SK-N-SH treated with all-trans-retinoic acid at 6 μM for 48 hours (cell line): Measurements from ENCODE around the gene IQGAP3.

Experiments
- ATAC-seq: fragments of 200-7000 bp; cut with Tn5 transposase; 3 replicates; pipeline ENCODE4 v1.9.1; 2020; ENCODE audit warnings: mild to moderate bottlenecking, moderate library complexity
- ARNTL ChIP-seq: fragments of 450-650 bp; formaldehyde crosslinking; IDR thresholded peaks from 2 replicates; pipeline ENCODE4 v1.5.0; 2020; ENCODE audit warnings: low read depth, mild to moderate bottlenecking, moderate library complexity, borderline replicate concordance
- BACH2 ChIP-seq: fragments of 250-450 bp; sonication (Bioruptor Pico); IDR thresholded peaks from 2 replicates; pipeline ENCODE4 v1.9.0; 2021; ENCODE audit warnings: mild to moderate bottlenecking, borderline replicate concordance
- CSDC2 ChIP-seq: fragments of 250-450 bp; sonication (Bioruptor Pico); IDR thresholded peaks from 2 replicates; pipeline ENCODE4 v1.5.0; 2020; ENCODE audit warnings: mild to moderate bottlenecking, moderate library complexity
- ESRRG ChIP-seq: fragments of 250-450 bp; sonication (Bioruptor Pico); IDR thresholded peaks from 2 replicates; pipeline ENCODE4 v1.6.1; 2021; ENCODE audit warnings: mild to moderate bottlenecking
- GLIS3 ChIP-seq: fragments of 250-450 bp; sonication (Bioruptor Pico); IDR thresholded peaks from 2 replicates; pipeline ENCODE4 v1.5.0; 2020; ENCODE audit warnings: mild to moderate bottlenecking, moderate library complexity
- ISL1 ChIP-seq: fragments of 250-450 bp; sonication (Bioruptor Pico); IDR thresholded peaks from 2 replicates; pipeline ENCODE4 v2.1.2; 2022; ENCODE audit warnings: mild to moderate bottlenecking, moderate library complexity
- OSR1 ChIP-seq: fragments of 250-450 bp; sonication (Bioruptor Pico); IDR thresholded peaks from 2 replicates; pipeline ENCODE4 v1.8.0; 2022; ENCODE audit warnings: moderate library complexity, mild to moderate bottlenecking, inconsistent platforms
- PPARA ChIP-seq: fragments of 250-450 bp; sonication (Bioruptor Pico); IDR thresholded peaks from 2 replicates; pipeline ENCODE4 v1.5.0; 2020; ENCODE audit warnings: mild to moderate bottlenecking, borderline replicate concordance
- RARB ChIP-seq: fragments of 250-450 bp; sonication (Bioruptor Pico); IDR thresholded peaks from 2 replicates; pipeline ENCODE4 v1.8.0; 2021; ENCODE audit warnings: mild to moderate bottlenecking, moderate library complexity
- SNAI2 ChIP-seq: fragments of 250-450 bp; sonication (Bioruptor Pico); IDR thresholded peaks from 2 replicates; pipeline ENCODE4 v1.5.0; 2020; ENCODE audit warnings: mild to moderate bottlenecking, moderate library complexity
- TCF4 ChIP-seq: fragments of 250-450 bp; sonication (Bioruptor Pico); IDR thresholded peaks from 2 replicates; pipeline ENCODE4 v1.8.0; 2021; ENCODE audit warnings: mild to moderate bottlenecking, moderate library complexity, borderline replicate concordance
- TOX ChIP-seq: fragments of 250-450 bp; sonication (Bioruptor Pico); IDR thresholded peaks from 2 replicates; pipeline ENCODE4 v1.8.0; 2021; ENCODE audit warnings: mild to moderate bottlenecking, moderate library complexity, borderline replicate concordance
- ZC3H10 ChIP-seq: fragments of 250-450 bp; sonication (Bioruptor Pico); IDR thresholded peaks from 2 replicates; pipeline ENCODE4 v1.5.1; 2021; ENCODE audit warnings: mild to moderate bottlenecking, moderate library complexity
- ZFP3 ChIP-seq: fragments of 250-450 bp; sonication (Bioruptor Pico); IDR thresholded peaks from 2 replicates; pipeline ENCODE4 v1.5.0; 2020; ENCODE audit warnings: mild to moderate bottlenecking, moderate library complexity
- ZFP30 ChIP-seq: fragments of 450-650 bp; formaldehyde crosslinking; IDR thresholded peaks from 2 replicates; pipeline ENCODE4 v1.5.0; 2022; ENCODE audit warnings: mild to moderate bottlenecking, moderate library complexity
- ZNF565 ChIP-seq: fragments of 450-650 bp; formaldehyde crosslinking; conservative IDR thresholded peaks from 2 replicates; pipeline ENCODE4 v1.5.0; 2020; ENCODE audit warnings: low read depth, mild to moderate bottlenecking, moderate library complexity
- ZNF70 ChIP-seq: fragments of 450-650 bp; formaldehyde crosslinking; IDR thresholded peaks from 2 replicates; pipeline ENCODE4 v1.5.0; 2020; ENCODE audit warnings: mild to moderate bottlenecking, moderate library complexity
- ZNF8 ChIP-seq: fragments of 450-650 bp; formaldehyde crosslinking; IDR thresholded peaks from 2 replicates; pipeline ENCODE4 v1.5.0; 2020; ENCODE audit warnings: mild to moderate bottlenecking, moderate library complexity
- TF ChIP-seq, protein P1 (sequence below): fragments of 250-450 bp; sonication (Bioruptor Pico); IDR thresholded peaks from 2 replicates; pipeline ENCODE4 v1.5.1; 2021; ENCODE audit warnings: mild to moderate bottlenecking, moderate library complexity
- TF ChIP-seq, protein P2 (sequence below): fragments of 250-450 bp; sonication (Bioruptor Pico); IDR thresholded peaks from 2 replicates; pipeline ENCODE4 v1.8.0; 2021; ENCODE audit warnings: low read depth, mild to moderate bottlenecking, moderate library complexity, borderline replicate concordance
- TF ChIP-seq, protein P3 (sequence below): fragments of 250-450 bp; sonication (Bioruptor Pico); IDR thresholded peaks from 2 replicates; pipeline ENCODE4 v1.5.0; 2020; ENCODE audit warnings: mild to moderate bottlenecking, moderate library complexity
- TF ChIP-seq, protein P4 (sequence below): fragments of 250-450 bp; sonication (Bioruptor Pico); IDR thresholded peaks from 2 replicates; pipeline ENCODE4 v1.8.0; 2020; ENCODE audit warnings: mild to moderate bottlenecking, moderate library complexity, borderline replicate concordance
- TF ChIP-seq, protein P5 (sequence below): fragments of 250-450 bp; sonication (Bioruptor Pico); IDR thresholded peaks from 2 replicates; pipeline ENCODE4 v1.5.1; 2020; ENCODE audit warnings: low read depth, mild to moderate bottlenecking, moderate library complexity

IQGAP3 gene

DNA sequence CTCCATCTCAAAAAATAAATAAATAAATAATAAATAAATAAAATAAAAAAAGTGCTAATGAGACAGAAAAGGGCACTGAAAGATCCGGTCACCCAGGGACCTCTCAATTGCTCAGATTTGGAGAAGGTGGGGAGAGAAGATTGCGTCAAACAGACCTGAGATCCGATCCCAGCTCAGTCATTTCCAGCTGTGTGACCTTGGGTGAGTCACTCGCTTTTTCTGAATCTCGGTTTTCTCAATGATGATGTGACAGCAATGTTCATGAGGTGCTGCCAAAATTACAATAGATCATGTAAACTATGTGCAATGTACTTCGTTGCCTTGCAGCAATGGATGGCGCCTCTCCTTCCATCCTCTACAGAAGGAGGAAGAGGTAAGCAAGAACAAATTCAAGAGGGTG lies 60.7 kb downstream of the IQGAP3 start:
- TF ChIP-seq GLIS3: no peak
- TF ChIP-seq ZNF70 (CRISPR knock-in tag): no peak
- TF ChIP-seq, protein P1, sequence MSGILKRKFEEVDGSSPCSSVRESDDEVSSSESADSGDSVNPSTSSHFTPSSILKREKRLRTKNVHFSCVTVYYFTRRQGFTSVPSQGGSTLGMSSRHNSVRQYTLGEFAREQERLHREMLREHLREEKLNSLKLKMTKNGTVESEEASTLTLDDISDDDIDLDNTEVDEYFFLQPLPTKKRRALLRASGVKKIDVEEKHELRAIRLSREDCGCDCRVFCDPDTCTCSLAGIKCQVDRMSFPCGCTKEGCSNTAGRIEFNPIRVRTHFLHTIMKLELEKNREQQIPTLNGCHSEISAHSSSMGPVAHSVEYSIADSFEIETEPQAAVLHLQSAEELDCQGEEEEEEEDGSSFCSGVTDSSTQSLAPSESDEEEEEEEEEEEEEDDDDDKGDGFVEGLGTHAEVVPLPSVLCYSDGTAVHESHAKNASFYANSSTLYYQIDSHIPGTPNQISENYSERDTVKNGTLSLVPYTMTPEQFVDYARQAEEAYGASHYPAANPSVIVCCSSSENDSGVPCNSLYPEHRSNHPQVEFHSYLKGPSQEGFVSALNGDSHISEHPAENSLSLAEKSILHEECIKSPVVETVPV (CRISPR knock-in tag): no peak
- TF ChIP-seq, protein P2, sequence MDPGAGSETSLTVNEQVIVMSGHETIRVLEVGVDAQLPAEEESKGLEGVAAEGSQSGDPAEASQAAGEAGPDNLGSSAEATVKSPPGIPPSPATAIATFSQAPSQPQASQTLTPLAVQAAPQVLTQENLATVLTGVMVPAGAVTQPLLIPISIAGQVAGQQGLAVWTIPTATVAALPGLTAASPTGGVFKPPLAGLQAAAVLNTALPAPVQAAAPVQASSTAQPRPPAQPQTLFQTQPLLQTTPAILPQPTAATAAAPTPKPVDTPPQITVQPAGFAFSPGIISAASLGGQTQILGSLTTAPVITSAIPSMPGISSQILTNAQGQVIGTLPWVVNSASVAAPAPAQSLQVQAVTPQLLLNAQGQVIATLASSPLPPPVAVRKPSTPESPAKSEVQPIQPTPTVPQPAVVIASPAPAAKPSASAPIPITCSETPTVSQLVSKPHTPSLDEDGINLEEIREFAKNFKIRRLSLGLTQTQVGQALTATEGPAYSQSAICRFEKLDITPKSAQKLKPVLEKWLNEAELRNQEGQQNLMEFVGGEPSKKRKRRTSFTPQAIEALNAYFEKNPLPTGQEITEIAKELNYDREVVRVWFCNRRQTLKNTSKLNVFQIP: no peak
- no peak for TF ChIP-seq RARB
- TF ChIP-seq ZNF8 (CRISPR knock-in tag): no peak
- no peak for TF ChIP-seq ZNF565 (CRISPR knock-in tag)
- TF ChIP-seq ESRRG: no peak
- no peak for TF ChIP-seq ZFP3 (CRISPR knock-in tag)
- TF ChIP-seq, protein P3, sequence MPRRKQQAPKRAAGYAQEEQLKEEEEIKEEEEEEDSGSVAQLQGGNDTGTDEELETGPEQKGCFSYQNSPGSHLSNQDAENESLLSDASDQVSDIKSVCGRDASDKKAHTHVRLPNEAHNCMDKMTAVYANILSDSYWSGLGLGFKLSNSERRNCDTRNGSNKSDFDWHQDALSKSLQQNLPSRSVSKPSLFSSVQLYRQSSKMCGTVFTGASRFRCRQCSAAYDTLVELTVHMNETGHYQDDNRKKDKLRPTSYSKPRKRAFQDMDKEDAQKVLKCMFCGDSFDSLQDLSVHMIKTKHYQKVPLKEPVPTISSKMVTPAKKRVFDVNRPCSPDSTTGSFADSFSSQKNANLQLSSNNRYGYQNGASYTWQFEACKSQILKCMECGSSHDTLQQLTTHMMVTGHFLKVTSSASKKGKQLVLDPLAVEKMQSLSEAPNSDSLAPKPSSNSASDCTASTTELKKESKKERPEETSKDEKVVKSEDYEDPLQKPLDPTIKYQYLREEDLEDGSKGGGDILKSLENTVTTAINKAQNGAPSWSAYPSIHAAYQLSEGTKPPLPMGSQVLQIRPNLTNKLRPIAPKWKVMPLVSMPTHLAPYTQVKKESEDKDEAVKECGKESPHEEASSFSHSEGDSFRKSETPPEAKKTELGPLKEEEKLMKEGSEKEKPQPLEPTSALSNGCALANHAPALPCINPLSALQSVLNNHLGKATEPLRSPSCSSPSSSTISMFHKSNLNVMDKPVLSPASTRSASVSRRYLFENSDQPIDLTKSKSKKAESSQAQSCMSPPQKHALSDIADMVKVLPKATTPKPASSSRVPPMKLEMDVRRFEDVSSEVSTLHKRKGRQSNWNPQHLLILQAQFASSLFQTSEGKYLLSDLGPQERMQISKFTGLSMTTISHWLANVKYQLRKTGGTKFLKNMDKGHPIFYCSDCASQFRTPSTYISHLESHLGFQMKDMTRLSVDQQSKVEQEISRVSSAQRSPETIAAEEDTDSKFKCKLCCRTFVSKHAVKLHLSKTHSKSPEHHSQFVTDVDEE: no peak
- TF ChIP-seq ZFP30 (CRISPR knock-in tag): no peak
- TF ChIP-seq TCF4: no peak
- TF ChIP-seq, protein P4, sequence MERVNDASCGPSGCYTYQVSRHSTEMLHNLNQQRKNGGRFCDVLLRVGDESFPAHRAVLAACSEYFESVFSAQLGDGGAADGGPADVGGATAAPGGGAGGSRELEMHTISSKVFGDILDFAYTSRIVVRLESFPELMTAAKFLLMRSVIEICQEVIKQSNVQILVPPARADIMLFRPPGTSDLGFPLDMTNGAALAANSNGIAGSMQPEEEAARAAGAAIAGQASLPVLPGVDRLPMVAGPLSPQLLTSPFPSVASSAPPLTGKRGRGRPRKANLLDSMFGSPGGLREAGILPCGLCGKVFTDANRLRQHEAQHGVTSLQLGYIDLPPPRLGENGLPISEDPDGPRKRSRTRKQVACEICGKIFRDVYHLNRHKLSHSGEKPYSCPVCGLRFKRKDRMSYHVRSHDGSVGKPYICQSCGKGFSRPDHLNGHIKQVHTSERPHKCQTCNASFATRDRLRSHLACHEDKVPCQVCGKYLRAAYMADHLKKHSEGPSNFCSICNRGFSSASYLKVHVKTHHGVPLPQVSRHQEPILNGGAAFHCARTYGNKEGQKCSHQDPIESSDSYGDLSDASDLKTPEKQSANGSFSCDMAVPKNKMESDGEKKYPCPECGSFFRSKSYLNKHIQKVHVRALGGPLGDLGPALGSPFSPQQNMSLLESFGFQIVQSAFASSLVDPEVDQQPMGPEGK: no peak
- no peak for TF ChIP-seq OSR1 (CRISPR knock-in tag)
- TF ChIP-seq PPARA (CRISPR knock-in tag): no peak
- no peak for TF ChIP-seq ISL1 (CRISPR knock-in tag)
- TF ChIP-seq, protein P5, sequence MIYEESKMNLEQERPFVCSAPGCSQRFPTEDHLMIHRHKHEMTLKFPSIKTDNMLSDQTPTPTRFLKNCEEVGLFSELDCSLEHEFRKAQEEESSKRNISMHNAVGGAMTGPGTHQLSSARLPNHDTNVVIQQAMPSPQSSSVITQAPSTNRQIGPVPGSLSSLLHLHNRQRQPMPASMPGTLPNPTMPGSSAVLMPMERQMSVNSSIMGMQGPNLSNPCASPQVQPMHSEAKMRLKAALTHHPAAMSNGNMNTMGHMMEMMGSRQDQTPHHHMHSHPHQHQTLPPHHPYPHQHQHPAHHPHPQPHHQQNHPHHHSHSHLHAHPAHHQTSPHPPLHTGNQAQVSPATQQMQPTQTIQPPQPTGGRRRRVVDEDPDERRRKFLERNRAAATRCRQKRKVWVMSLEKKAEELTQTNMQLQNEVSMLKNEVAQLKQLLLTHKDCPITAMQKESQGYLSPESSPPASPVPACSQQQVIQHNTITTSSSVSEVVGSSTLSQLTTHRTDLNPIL (CRISPR knock-in tag): no peak
- TF ChIP-seq TOX (CRISPR knock-in tag): no peak
- no peak for TF ChIP-seq SNAI2
- no peak for TF ChIP-seq ARNTL (CRISPR knock-in tag)
- TF ChIP-seq, all 23 proteins: peak for 0
- no peak for ATAC-seq

DNA sequence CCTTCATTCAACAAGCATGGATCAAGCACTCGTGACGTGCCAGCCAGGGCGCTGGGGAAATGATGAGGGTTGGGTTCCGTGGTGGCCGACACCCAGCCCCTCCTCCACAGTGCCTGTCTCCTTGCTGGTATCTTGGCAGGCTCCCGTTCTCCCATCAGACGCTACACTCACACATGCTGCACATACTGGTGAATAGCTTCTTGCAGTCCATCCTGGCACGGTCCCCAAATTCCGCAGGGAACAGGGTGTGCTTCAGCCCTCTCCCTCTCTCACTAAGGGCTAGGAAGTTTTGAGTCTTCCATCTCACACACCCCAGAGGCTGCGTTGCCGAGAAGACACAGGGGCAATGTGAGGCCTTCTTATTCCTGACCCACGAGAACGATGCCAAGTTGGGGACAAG lies 61.7 kb downstream of the IQGAP3 start:
- ATAC-seq: peak; percentile 21; the same call in 2 of the 3 replicates

More for the DNA sequence above, 61.7 kb downstream of the IQGAP3 start:
- TF ChIP-seq CSDC2 (CRISPR knock-in tag) (no peak), ISL1 (CRISPR knock-in tag) (no peak), TCF4 (no peak), ESRRG (no peak), ZFP30 (CRISPR knock-in tag) (no peak), GLIS3 (no peak), ZNF8 (CRISPR knock-in tag) (no peak), ZC3H10 (CRISPR knock-in tag) (no peak), BACH2 (CRISPR knock-in tag) (no peak), OSR1 (CRISPR knock-in tag) (no peak)
- TF ChIP-seq, protein P5 (CRISPR knock-in tag): no peak
- TF ChIP-seq, protein P2: no peak
- TF ChIP-seq, all 23 proteins: peak for 0
